DOHH2 (cell line): ENCODE measurements around the gene IGFALS.

Experiments
- H3F3A ChIP-seq: fragments of 200-600 bp; sonication (generic), shearing (Covaris generic); 2 replicates; pipeline ENCODE4 v1.6.0; 2016; ENCODE audit warnings: antibody characterized with exemption, mild to moderate bottlenecking; ENCODE audit not compliant: control insufficient read depth, insufficient read depth
- H3K27ac ChIP-seq: fragments of 200-600 bp; sonication (generic); 2 replicates; pipeline ENCODE4 v1.5.1; 2014; ENCODE audit warnings: low read depth, mild to moderate bottlenecking, low read length, moderate library complexity
- H3K27me3 ChIP-seq: fragments of 200-600 bp; sonication (generic); 2 replicates; pipeline ENCODE4 v1.6.1; 2014; ENCODE audit warnings: mild to moderate bottlenecking, low read length, mixed read lengths; ENCODE audit not compliant: control insufficient read depth
- H3K36me3 ChIP-seq: fragments of 200-600 bp; sonication (generic); 2 replicates; pipeline ENCODE4 v1.6.1; 2014; ENCODE audit warnings: mild to moderate bottlenecking, low read length, moderate library complexity, mixed read lengths; ENCODE audit not compliant: control insufficient read depth
- H3K4me1 ChIP-seq: fragments of 200-600 bp; sonication (generic); 2 replicates; pipeline ENCODE4 v1.6.1; 2014; ENCODE audit warnings: mild to moderate bottlenecking, low read length, mixed read lengths; ENCODE audit not compliant: control insufficient read depth
- H3K4me2 ChIP-seq: fragments of 200-600 bp; sonication (generic); 2 replicates; pipeline ENCODE4 v1.6.0; 2014; ENCODE audit warnings: mild to moderate bottlenecking, low read length, moderate library complexity
- H3K4me3 ChIP-seq: fragments of 200-600 bp; sonication (generic); 2 replicates; pipeline ENCODE4 v1.5.1; 2014; ENCODE audit warnings: mild to moderate bottlenecking, low read length, mixed read lengths
- H3K79me2 ChIP-seq: fragments of 200-600 bp; sonication (generic); 2 replicates; pipeline ENCODE4 v1.6.1; 2014; ENCODE audit warnings: mild to moderate bottlenecking, low read length, mixed read lengths; ENCODE audit not compliant: control insufficient read depth
- H3K9me2 ChIP-seq: fragments of 200-600 bp; sonication (generic); replicated peaks from 2 replicates; pipeline ENCODE4 v1.6.1; 2014; ENCODE audit warnings: mild to moderate bottlenecking, low read length, mixed read lengths; ENCODE audit not compliant: control insufficient read depth
- H3K9me3 ChIP-seq: fragments of 200-600 bp; sonication (generic); 2 replicates; pipeline ENCODE4 v1.6.1; 2014; ENCODE audit warnings: antibody characterized with exemption, low read length, mixed read lengths; ENCODE audit not compliant: control insufficient read depth, insufficient read depth
- H4K20me1 ChIP-seq: fragments of 200-600 bp; sonication (generic); 2 replicates; pipeline ENCODE4 v1.6.0; 2014; ENCODE audit warnings: low read depth, mild to moderate bottlenecking, antibody characterized with exemption, low read length, moderate library complexity; ENCODE audit not compliant: control insufficient read depth, insufficient read depth
- CTCF ChIP-seq: fragments of 200-600 bp; sonication (generic); IDR thresholded peaks from one replicate; pipeline ENCODE4 v1.5.1; 2014; ENCODE audit warnings: antibody characterized with exemption, mild to moderate bottlenecking, low read depth, low read length; ENCODE audit not compliant: poor library complexity, severe bottlenecking
- EZH2phosphoT487 ChIP-seq: fragments of 200-600 bp; sonication (generic); IDR thresholded peaks from 2 replicates; pipeline ENCODE4 v1.6.1; 2017; ENCODE audit warnings: borderline replicate concordance, mild to moderate bottlenecking, antibody characterized with exemption, low read length, moderate library complexity, mixed read lengths

IGFALS gene

GRCh38 chr16:1762879-1763520 lies 30.5 kb downstream of the IGFALS start:
- Histone ChIP-seq H3K9me2 (no peaks in the 10 kb centered on the region), H4K20me1 (no peaks in the 10 kb centered on the region), H3K36me3 (peaks cover 74% of the 10 kb centered on the region), H3K27ac (no peak overlapping the region), H3K4me3 (no peak overlapping the region), H3K79me2 (no peaks in the 10 kb centered on the region), H3F3A (no peaks in the 10 kb centered on the region), H3K27me3 (no peaks in the 10 kb centered on the region), H3K4me1 (no peaks in the 10 kb centered on the region), H3K9me3 (no peaks in the 10 kb centered on the region), H3K4me2 (no peak overlapping the region)
- TF ChIP-seq EZH2phosphoT487 (no peak), CTCF (no peak)

- H3K36me3 ChIP-seq: peaks cover 70% of the 10 kb centered on the region
- H3F3A ChIP-seq: no peaks in the 10 kb centered on the region
- no peaks in the 10 kb centered on the region for H3K9me2 ChIP-seq
- no peaks in the 10 kb centered on the region for H3K4me1 ChIP-seq
- no peak for TF ChIP-seq CTCF
- no peak for TF ChIP-seq EZH2phosphoT487
- H4K20me1 ChIP-seq: no peaks in the 10 kb centered on the region
- no peaks in the 10 kb centered on the region for H3K27me3 ChIP-seq
- no peaks in the 10 kb centered on the region for H3K9me3 ChIP-seq
- H3K79me2 ChIP-seq: no peaks in the 10 kb centered on the region
- no peak overlapping the region for H3K27ac ChIP-seq
- H3K4me2 ChIP-seq: no peak overlapping the region
- H3K4me3 ChIP-seq: no peak overlapping the region
Observed at GRCh38 chr16:1762196-1762878, 31.2 kb downstream of the IGFALS start.

GRCh38 chr16:1761751-1762150 lies 31.8 kb downstream of the IGFALS start:
- Histone ChIP-seq H3K4me3 (no peak overlapping the region), H4K20me1 (no peaks in the 10 kb centered on the region), H3F3A (no peaks in the 10 kb centered on the region), H3K4me2 (no peak overlapping the region), H3K9me3 (no peaks in the 10 kb centered on the region), H3K27ac (no peak overlapping the region), H3K4me1 (no peaks in the 10 kb centered on the region), H3K79me2 (no peaks in the 10 kb centered on the region), H3K27me3 (no peaks in the 10 kb centered on the region), H3K9me2 (no peaks in the 10 kb centered on the region), H3K36me3 (peaks cover 65% of the 10 kb centered on the region)
- TF ChIP-seq CTCF (no peak), EZH2phosphoT487 (no peak)
